ENCODE data around the gene CRY2.

The CRY2 gene

GRCh38 chr11:45917286-45917622 lies 70.0 kb downstream of the CRY2 start:
- Mint-ChIP-seq H3K4me1 (peaks cover 12% of the 10 kb centered on the region), H3K27me3 (ENCODE audit: low read depth) (peaks cover 21% of the 10 kb centered on the region), H3K4me3 (peak overlapping the region; percentile 89 to 97 (median 94)), H3K27ac (peak overlapping the region in 1 of 3 experiments; percentile 97), H3K9me3 (no peaks in the 10 kb centered on the region), H3K36me3 (ENCODE audit: low read depth) (no peaks in the 10 kb centered on the region)
- no peak for TF ChIP-seq CTCF (IDR thresholded peaks at IDR 0.05; ENCODE audit: unreplicated experiment in 3 of 3)

- H3K9me3 Mint-ChIP-seq: no peaks in the 10 kb centered on the region
- peaks cover 12% of the 10 kb centered on the region for H3K4me1 Mint-ChIP-seq
- peak within 1 kb of the TSS; percentile 73 to 97 (median 94) for H3K27ac Mint-ChIP-seq
- H3K4me3 Mint-ChIP-seq: peak within 1 kb of the TSS; percentile 89 to 97 (median 94)
- H3K36me3 Mint-ChIP-seq (ENCODE audit: low read depth): no peaks in the 10 kb centered on the region
- no peak for TF ChIP-seq CTCF (IDR thresholded peaks at IDR 0.05; ENCODE audit: unreplicated experiment in 3 of 3)
- peaks cover 21% of the 10 kb centered on the region for H3K27me3 Mint-ChIP-seq (ENCODE audit: low read depth)
Observed at GRCh38 chr11:45917623-45918330, 70.5 kb downstream of the CRY2 start, which contains the start of gene PEX16. Gene PEX16 (minus strand): TSS chr11:45917877. CDS start chr11:45917811, 66 bp downstream.

GRCh38 chr11:45918331-45918941 lies 71.2 kb downstream of the CRY2 start:
- H3K4me1 Mint-ChIP-seq: peaks cover 12% of the 10 kb centered on the region
- peak overlapping the region; percentile 89 to 97 (median 94) for H3K4me3 Mint-ChIP-seq
- peaks cover 25% of the 10 kb centered on the region for H3K27me3 Mint-ChIP-seq (ENCODE audit: low read depth)
- no peak for TF ChIP-seq CTCF (IDR thresholded peaks at IDR 0.05; ENCODE audit: unreplicated experiment in 3 of 3)
- no peaks in the 10 kb centered on the region for H3K9me3 Mint-ChIP-seq
- no peaks in the 10 kb centered on the region for H3K36me3 Mint-ChIP-seq (ENCODE audit: low read depth)
- H3K27ac Mint-ChIP-seq: peak overlapping the region; percentile 73 to 97 (median 94)

GRCh38 chr11:45918962-45919675 lies 71.8 kb downstream of the CRY2 start:
- TF ChIP-seq CTCF (IDR thresholded peaks at IDR 0.05; ENCODE audit: unreplicated experiment in 3 of 3): no peak
- no peaks in the 10 kb centered on the region for H3K9me3 Mint-ChIP-seq
- peaks cover 31% of the 10 kb centered on the region for H3K27me3 Mint-ChIP-seq (ENCODE audit: low read depth)
- H3K36me3 Mint-ChIP-seq (ENCODE audit: low read depth): no peaks in the 10 kb centered on the region
- peaks cover 15% of the 10 kb centered on the region for H3K4me1 Mint-ChIP-seq
- H3K27ac Mint-ChIP-seq: peak overlapping the region; percentile 73 to 97 (median 94)
- peak overlapping the region; percentile 89 to 97 (median 94) for H3K4me3 Mint-ChIP-seq

- Mint-ChIP-seq H3K36me3 (ENCODE audit: low read depth) (no peaks in the 10 kb centered on the region), H3K9me3 (no peaks in the 10 kb centered on the region)
Observed at GRCh38 chr11:45919806-45920530, 72.7 kb downstream of the CRY2 start.

More at GRCh38 chr11:45919806-45920530, 72.7 kb downstream of the CRY2 start:
- H3K4me1 Mint-ChIP-seq: peaks cover 19% of the 10 kb centered on the region
- peak overlapping the region; percentile 89 to 97 (median 94) for H3K4me3 Mint-ChIP-seq
- peak overlapping the region in 1 of 3 experiments; percentile 35 for H3K27ac Mint-ChIP-seq
- no peak for TF ChIP-seq CTCF (IDR thresholded peaks at IDR 0.05; ENCODE audit: unreplicated experiment in 3 of 3)
- peaks cover 39% of the 10 kb centered on the region for H3K27me3 Mint-ChIP-seq (ENCODE audit: low read depth)

All from nephron (organoid).